ENCODE data around the gene PCDH9.

PCDH9 gene

GRCh38 chr13:66992719-66993118, 237.4 kb downstream of the PCDH9 start:
- Histone ChIP-seq H3K79me2 (ENCODE audit: low read length) (no peaks in the 10 kb centered on the region), H3K4me2 (ENCODE audit: low read length) (no peak overlapping the region), H2AFZ (ENCODE audit: low read depth, low read length) (no peak overlapping the region), H3K9me3 (ENCODE audit: insufficient read depth, low read length) (peaks cover 5% of the 10 kb centered on the region; the same call in 1 of the 2 replicates), H3K27ac (ENCODE audit: low read length) (no peak overlapping the region), H3K4me3 (ENCODE audit: low read length) (no peak overlapping the region), H3K4me1 (ENCODE audit: low read length) (peaks cover 16% of the 10 kb centered on the region), H4K20me1 (ENCODE audit: insufficient read depth, low read length) (no peaks in the 10 kb centered on the region), H3K27me3 (ENCODE audit: low read depth, low read length) (no peaks in the 10 kb centered on the region), H3K9ac (ENCODE audit: low read length) (no peak overlapping the region), H3K36me3 (replicated peaks; ENCODE audit: low read depth, low read length) (no peaks in the 10 kb centered on the region)
- no peak for TF ChIP-seq CTCF (IDR thresholded peaks at IDR 0.05; ENCODE audit: low read depth, low read length)
- no peak for TF ChIP-seq EZH2phosphoT487 (IDR thresholded peaks at IDR 0.05; ENCODE audit: low read depth)

- Histone ChIP-seq H3K4me2 (ENCODE audit: low read length) (no peak overlapping the region), H3K9me3 (ENCODE audit: insufficient read depth, low read length) (peaks cover 5% of the 10 kb centered on the region; the same call in 1 of the 2 replicates), H3K4me1 (ENCODE audit: low read length) (peaks cover 16% of the 10 kb centered on the region), H3K4me3 (ENCODE audit: low read length) (no peak overlapping the region), H3K27me3 (ENCODE audit: low read depth, low read length) (no peaks in the 10 kb centered on the region), H3K36me3 (replicated peaks; ENCODE audit: low read depth, low read length) (no peaks in the 10 kb centered on the region), H2AFZ (ENCODE audit: low read depth, low read length) (no peak overlapping the region), H4K20me1 (ENCODE audit: insufficient read depth, low read length) (no peaks in the 10 kb centered on the region), H3K79me2 (ENCODE audit: low read length) (no peaks in the 10 kb centered on the region), H3K9ac (ENCODE audit: low read length) (no peak overlapping the region), H3K27ac (ENCODE audit: low read length) (no peak overlapping the region)
- TF ChIP-seq CTCF (IDR thresholded peaks at IDR 0.05; ENCODE audit: low read depth, low read length) (no peak), EZH2phosphoT487 (IDR thresholded peaks at IDR 0.05; ENCODE audit: low read depth) (no peak)
These were observed 238.0 kb downstream of the PCDH9 start for GRCh38 chr13:66992183-66992582.

GRCh38 chr13:66984241-66984640, 245.9 kb downstream of the PCDH9 start:
- no peak overlapping the region for H3K4me3 ChIP-seq (ENCODE audit: low read length)
- no peaks in the 10 kb centered on the region for H4K20me1 ChIP-seq (ENCODE audit: insufficient read depth, low read length)
- H3K9me3 ChIP-seq (ENCODE audit: insufficient read depth, low read length) = no peaks in the 10 kb centered on the region
- H3K36me3 ChIP-seq (replicated peaks; ENCODE audit: low read depth, low read length) = no peaks in the 10 kb centered on the region
- no peaks in the 10 kb centered on the region for H3K4me1 ChIP-seq (ENCODE audit: low read length)
- TF ChIP-seq CTCF (IDR thresholded peaks at IDR 0.05; ENCODE audit: low read depth, low read length) (no peak), EZH2phosphoT487 (IDR thresholded peaks at IDR 0.05; ENCODE audit: low read depth) (no peak)
- no peak overlapping the region for H3K27ac ChIP-seq (ENCODE audit: low read length)
- H2AFZ ChIP-seq (ENCODE audit: low read depth, low read length) = no peak overlapping the region
- H3K4me2 ChIP-seq (ENCODE audit: low read length) = no peak overlapping the region
- no peaks in the 10 kb centered on the region for H3K79me2 ChIP-seq (ENCODE audit: low read length)
- H3K9ac ChIP-seq (ENCODE audit: low read length) = no peak overlapping the region
- no peaks in the 10 kb centered on the region for H3K27me3 ChIP-seq (ENCODE audit: low read depth, low read length)

GRCh38 chr13:66981912-66982311, 248.2 kb downstream of the PCDH9 start:
- Histone ChIP-seq H3K9ac (ENCODE audit: low read length) (no peak overlapping the region), H3K9me3 (ENCODE audit: insufficient read depth, low read length) (no peaks in the 10 kb centered on the region), H3K4me3 (ENCODE audit: low read length) (no peak overlapping the region), H4K20me1 (ENCODE audit: insufficient read depth, low read length) (no peaks in the 10 kb centered on the region), H3K4me1 (ENCODE audit: low read length) (no peaks in the 10 kb centered on the region), H3K79me2 (ENCODE audit: low read length) (no peaks in the 10 kb centered on the region), H3K36me3 (replicated peaks; ENCODE audit: low read depth, low read length) (no peaks in the 10 kb centered on the region), H3K4me2 (ENCODE audit: low read length) (no peak overlapping the region), H2AFZ (ENCODE audit: low read depth, low read length) (no peak overlapping the region), H3K27me3 (ENCODE audit: low read depth, low read length) (no peaks in the 10 kb centered on the region), H3K27ac (ENCODE audit: low read length) (no peak overlapping the region)
- TF ChIP-seq EZH2phosphoT487 (IDR thresholded peaks at IDR 0.05; ENCODE audit: low read depth) = no peak
- no peak for TF ChIP-seq CTCF (IDR thresholded peaks at IDR 0.05; ENCODE audit: low read depth, low read length)

All from OCI-LY3 (cell line).